Anterior cingulate cortex (tissue), 58 donors: ENCODE measurements around the gene SUN1.

ENCODE experiments used
- DNase-seq, 58 donors: peaks; one replicate each; lab custom pipeline; 2025; lab: John Stamatoyannopoulos, UW

Gene SUN1

DNA sequence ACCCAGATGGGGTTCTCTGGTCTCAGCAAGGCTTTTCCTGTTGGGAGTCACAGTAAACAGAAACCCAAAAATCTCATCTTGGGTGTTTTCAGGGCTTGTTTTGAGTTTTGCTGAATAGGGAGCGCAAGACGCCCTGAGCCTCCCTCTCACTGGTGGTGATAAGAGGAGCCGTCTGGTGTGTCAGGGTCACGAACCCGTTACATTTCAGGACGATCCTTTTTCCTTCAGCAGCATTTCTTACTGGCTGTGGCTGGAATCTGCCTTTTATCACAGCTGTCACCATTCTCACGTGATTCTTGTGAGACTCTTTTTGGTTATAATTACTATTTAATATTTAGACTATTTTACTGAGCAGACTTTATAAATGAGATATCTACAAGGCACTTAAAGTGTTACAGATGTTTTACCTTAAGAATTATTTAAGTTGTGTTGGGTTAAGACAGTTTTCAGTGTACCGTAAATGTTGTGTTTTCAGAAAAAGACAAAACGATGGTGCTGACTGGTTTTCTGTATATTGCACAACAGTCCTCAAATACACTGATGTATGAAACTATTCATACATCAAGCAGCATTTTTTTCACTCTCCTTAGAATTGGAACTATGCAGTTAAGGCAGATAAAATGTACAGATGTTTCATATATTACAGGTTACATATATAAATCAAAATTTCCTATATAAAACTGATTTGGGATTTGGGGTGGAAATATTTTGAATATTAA lies 41.9 kb downstream of the SUN1 start:
- no peak for DNase-seq

DNA sequence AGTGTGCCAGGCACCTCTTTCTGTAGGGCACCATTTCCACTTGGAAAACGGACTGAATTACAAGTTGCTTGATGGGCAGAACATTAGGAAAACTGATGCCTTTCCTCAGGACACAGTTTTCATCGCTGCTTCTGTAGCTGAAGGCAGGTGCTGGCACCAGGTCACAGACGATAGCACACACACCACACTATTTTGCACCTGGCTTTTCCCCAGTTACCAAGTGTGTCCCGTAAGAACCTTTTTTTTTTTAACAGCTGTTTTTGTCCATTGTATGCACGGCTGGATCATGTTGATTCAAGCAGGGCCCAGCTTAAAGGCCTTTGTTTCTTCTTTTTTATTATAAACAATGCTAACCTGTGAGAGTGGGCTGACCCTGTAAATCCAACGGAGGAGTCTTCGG lies 42.8 kb downstream of the SUN1 start:
- no peak for DNase-seq

DNA sequence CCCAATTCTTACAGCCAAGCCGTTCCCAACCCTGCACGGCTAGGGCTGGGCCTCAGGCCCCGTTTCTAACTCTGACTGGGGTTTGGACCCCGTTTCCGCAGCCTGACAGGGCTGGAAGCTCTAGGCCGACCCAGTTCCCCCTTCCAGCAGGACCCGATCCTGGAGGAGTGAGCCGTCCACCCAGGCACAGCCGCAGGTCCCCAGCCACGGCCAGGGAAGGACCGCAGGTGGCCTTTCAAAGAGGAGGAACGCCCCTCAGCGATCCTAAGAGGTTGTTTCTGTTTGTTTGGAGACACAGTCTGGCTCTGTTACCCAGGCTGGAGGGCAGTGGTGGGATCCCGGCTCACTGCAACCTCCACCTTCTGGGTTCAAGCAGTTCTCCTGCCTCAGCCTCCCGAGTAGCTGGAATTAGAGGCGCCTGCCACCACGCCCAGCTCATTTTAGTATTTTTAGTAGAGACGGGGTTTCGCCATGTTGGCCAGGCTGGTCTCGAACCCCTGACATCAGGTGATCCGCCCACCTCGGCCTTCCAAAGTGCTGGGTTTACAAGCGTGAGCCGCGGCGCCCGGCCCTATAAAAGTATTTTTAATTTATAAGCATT lies 43.3 kb downstream of the SUN1 start:
- peak in 5 of 58 donors; percentile 41 to 59 (median 49) for DNase-seq

DNA sequence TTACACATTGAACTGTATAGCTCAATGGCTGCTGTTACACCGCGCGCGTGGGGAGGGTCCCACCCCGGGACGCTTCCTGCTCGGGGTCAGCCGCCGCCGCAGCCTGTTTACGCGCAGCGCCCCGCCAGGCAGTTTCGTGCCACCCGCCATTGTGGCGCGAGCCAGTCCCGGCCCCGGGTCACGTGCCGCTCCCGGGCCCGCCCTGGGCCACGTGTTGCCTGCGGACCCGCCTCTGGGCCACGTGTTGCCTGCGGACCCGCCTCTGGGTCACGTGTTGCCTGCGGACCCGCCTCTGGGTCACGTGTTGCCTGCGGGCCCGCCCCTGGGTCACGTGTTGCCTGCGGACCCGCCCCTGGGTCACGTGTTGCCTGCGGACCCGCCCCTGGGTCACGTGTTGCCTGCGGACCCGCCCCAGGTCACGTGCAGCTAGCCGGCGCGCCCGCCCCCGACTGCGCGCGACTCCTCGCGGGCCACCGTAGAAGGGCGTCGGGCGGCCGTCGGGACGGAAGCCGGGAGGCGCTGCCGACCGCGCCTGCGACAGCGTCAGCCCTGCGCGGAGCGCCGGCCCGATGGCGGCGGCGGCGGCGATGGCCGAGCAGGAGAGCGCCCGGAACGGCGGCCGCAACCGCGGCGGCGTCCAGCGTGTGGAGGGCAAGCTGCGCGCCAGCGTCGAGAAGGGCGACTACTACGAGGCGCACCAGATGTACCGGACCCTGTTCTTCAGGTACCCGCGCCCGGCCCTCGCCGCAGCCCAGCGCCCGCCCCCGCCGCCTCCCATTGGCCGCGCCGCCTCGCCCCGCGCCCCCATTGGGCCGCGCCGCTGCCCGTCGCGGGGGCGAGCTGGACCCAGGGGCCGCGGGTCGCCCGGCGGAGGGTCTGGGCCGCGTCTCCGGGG lies 44.0 kb downstream of the SUN1 start, which contains the start of gene GET4:
TSS of gene GET4 (plus strand) at position 478 of the 895 bp plus-strand sequence. CDS start at position 570, 92 bp downstream.
- DNase-seq = peak; percentile 48 to 100 (median 97)

DNA sequence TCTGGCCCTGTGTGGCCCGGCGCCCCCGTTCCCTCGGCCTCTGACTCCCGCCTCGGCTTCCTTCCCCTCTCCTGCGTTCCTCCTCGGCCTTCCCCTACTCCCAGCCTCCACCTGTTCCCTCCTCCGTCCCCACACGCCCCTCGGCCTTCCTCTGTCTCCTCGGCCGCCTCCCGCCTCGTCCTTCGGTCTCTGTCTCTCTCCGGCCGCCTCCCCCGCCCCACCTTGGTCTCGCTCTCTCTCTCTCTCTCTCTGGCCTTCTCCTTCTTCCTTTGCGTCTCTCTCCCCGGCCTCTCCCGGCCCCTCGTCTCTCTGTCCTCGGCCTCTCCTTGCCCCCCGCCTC lies 44.7 kb downstream of the SUN1 start:
- DNase-seq = peak in 5 of 58 donors; percentile 55 to 78 (median 67)

DNA sequence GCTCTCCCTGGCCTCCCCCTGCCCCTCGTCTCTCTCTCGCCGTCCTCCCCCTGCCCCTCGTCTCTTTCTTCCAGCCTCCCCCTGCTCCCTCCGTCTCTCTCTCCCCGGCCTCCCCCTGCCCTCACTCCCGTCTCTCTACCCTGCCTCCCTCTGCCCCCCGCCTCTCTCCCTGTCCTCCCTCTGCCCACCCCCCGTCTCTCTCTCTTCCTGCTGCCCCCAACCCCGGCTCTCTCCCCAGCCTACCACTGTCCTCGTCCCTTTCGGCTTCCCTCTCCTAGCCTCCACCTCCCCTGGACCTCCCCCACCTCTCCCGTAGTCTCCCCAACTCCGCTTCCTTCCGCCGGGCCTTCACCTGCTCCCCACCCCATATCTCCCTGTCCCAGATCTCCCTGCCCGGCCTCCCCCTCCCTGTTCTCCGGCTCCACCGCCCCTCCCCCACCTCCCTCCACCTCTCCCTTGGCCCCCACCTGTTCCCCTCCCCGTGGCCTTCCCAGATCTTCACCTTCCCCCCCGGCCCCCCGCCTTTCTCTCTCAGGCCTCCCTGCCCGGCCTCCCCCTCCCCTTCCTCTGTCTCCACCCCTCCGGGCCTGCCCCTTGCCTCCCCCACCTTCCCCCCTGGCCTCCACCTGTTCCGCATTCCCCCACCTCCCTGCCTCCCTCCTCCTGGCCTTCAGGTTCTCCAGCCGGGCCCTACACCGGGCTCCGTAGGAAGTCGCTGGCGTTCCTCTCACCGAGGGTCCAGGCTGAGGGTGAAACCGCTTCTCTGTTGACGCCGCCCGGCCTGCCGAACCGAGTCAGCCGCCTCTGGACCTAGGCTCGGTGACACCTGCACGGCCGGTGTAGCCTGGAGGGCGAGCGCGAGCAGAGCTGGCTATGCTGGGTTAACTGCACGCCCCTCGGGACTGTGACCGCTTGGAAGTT lies 45.3 kb downstream of the SUN1 start:
- DNase-seq = no peak

DNA sequence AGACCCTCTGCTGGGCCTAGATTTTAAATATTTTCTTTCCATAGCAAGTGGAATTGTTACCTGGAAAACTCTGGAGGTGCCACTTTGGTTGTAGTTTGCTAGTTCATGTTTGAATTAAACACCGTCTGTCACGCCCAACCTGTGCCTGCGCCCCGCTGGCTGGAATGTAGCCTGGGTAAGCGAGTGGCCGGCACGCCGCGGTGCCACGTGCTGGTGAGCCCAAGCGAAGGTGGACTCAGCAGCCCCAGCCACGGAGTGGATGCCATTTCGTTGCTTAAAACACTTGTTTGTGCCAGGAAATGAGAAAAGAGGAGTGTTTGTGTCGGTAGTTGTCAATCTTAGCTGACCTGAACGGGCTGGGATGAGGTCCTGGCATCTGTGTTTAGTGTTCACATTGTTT lies 46.8 kb downstream of the SUN1 start:
- DNase-seq = no peak

DNA sequence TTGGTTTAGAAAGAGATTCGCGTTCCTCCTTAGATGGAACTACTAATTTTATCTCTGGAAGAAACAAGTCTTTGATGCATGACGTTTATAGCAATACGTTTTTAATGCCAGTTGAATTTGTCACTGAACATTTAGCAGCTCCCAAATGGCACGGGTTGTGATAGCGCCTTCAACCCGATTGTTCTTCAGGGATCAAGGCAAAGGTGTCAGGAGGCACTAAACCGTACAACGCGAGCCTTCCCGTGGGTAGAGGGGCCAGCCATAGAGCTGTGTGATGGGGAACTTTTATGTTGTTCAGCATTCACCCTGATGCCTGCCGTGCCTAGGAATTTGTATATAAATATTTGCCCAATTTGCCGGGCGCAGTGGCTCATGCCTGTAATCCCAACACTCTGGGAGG lies 47.4 kb downstream of the SUN1 start:
- no peak for DNase-seq

DNA sequence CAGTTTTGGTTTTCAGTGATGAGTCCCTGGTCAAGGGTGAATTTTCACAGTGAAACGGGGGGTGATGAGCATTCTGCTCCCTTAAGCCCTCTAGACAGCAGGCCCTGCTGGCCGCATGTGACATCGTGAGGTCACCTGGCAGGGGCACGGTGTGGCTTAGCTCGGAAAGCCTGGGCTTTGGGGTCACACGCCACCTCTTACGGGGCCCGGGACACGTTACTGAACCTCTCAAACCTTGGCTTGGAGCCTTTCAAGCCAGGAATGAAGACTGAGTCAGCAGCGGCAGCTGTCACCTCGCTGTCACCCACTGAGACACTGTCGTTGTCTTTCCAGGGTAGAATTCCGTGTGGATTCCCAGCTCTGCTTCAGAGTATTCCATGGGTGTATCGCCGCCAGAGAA lies 48.2 kb downstream of the SUN1 start:
- no peak for DNase-seq

DNA sequence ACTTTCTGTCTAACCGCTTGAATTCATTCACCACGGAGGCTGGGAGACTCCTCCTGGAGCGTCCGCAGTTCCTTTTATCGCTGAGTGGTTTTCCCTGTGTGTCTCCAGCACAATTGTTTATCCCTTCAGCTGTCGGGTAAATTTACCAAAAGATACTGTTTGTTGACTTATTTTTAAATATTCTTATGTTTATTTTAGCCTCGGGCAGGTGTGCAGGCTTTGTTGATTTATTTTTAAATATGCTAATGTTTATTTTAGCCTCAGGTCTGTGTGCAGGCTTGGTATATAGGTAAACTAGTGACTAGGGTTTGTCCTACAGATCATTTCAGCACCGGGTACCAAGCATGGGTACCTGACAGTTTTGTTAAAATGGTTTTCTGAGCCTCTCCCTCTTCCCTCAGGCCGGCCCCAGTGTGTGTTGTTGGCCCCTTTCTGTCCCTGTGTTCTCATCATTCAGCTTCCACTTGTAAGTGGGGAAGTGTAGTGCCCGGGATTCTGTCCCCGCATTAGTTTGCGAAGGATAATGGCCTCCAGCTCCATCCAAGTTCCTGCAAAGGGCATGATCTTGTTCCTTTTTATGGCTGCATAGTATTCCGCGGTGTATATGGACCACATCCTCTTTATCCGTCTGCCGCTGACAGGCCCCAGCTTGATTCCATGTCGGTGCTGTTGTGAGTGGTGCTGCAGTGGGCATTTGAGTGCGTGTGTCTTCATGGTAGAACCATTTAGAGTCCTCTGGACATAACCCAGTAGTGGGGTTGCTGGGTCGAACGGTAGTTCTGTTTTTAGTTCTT lies 49.4 kb downstream of the SUN1 start:
- DNase-seq = no peak

DNA sequence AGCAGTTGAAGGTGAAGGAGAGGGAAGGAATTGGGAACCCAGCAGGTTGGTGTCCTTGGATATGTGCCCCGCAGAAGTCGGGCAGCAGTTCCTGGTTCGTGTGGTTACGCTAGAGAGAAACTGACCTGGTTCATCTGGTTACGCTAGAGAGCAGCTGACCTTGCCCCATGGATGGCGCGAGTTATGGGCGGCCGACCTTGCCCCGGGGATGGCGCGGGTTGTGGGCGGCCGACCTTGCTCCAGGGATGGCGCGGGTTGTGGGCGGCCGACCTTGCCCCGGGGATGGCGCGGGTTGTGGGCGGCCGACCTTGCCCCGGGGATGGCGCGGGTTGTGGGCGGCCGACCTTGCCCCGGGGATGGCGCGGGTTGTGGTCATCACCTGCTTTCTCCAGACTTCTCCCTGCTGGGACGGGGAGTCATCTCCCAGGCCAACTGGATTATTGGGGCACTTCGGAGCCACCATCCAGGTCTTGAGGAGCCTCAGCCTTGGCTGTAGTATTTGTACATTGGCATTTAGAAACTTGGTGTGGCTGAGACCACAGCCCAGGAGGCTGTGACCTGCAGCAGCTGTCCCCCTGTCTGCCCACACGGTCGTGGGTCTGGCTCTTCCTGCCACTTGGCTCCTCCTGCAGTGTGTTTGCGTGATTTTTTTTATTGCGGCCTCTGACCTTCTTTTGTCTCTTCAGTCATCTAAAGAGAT lies 50.2 kb downstream of the SUN1 start:
- DNase-seq = no peak

DNA sequence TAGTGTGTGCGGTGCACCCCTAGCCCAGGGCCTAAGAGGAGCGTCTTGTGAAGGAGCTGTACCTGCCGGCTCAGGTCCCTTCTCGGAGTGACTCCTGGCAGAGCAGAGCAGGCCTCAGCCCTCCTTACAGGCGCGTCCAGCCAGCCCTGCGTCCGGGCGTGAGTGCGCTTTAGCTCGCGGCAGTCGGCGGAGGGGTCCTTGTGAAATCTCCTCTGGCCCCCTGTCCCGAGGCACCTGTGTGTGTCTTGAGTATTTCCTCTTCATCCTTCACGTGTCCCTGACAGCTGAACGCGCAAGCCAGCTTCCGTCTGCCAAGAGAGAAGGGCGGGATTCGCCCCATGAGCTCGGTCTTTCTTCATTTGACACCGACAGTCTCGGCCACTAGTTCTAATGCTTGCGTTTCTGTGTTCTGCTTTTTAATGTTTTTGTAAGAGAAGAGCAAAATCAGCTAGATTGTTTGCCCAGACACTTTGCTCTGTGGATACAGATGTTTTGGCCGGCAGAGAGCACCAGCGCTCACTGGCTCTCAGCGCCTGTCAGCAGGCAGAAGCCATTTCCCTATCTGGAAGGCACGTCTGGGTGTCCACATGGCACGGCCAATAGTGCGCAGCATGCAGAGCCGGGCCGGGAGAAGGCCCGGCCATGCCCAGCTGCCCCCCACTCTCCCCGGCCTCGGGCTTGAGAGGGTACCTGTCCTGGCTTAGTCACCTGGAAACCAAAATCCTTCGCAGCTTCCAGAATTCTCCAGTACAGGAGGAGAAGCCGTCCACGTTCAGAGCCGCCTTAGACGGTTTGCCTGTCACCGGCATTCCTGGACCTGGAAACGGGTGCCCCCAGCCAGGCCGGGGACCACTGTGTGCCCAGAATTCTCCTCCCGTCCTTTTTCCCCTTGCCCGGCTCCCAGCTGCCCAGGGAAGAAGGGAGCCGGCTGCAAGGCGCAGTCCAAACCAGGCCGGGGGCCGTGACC lies 51.1 kb downstream of the SUN1 start:
- peak in 4 of 58 donors; percentile 29 to 48 (median 37) for DNase-seq

DNA sequence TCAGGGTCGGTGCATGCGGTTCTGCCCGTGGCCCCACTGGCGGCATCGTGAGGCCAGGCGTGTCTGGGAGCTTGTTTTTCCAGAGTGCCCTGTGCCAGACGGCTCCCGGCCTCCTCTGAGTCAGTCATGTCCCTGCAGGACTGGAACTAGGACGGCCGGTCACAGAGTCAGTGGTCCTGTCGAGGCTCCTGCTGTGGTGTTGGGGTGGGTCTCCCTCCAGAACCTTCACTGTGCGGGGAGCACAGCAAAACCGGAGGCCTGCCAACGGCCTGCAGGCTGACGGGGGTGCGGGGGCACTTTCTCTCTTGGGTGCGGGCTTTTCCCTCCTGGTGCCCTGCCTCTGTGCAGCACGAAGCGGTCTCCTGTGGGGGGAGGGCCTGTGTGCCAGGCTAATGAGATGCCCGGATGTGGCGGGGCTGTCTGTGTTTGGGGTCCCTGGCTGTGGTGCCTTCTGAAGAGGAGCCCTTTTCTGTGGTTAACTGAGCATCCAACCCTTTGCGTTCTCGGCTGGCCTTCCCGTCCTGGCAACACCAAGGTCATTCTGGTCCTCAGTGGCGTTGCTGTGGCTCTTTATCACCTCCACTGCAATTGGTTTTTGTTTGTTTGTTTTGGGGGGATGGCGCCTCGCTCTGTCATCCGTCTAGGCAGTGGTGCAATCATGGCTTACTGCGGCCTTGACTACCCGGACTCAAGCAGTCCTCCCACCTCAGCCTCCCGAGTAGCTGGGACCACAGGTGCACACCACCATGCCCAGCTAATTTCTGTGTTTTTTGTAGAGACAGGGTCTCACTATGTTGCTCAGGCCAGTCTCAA lies 52.1 kb downstream of the SUN1 start:
- no peak for DNase-seq

DNA sequence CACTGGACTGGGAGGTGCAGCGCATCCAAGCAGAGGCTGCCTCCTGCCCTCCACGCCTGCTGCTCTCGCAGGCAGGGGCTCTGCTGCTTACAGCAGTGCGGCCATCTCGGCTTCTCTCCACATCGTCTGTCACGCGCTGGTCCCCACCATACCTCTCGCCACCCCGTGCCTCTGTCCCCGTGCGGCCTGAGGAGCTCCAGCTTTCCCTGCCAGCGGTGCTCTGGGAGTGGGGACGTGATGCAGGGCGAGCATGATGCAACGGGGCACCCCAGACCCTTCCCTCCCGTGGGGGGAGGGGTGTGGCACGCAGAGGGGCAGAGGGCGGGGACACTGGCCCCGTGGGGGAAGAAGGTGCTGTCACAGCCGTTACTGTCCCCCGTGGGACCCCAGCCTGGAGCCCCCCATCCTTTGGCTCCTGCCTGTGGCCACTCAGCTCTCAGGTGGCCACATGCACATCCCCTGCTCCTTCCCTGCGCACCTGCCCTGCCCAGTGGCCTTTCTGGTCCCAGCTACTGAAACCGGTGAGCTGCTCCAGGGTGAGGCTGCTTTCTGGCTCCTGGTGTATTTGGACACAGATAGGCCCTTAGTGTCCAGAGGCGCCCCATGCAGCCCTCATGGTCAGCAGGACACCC lies 53.1 kb downstream of the SUN1 start:
- no peak for DNase-seq

DNA sequence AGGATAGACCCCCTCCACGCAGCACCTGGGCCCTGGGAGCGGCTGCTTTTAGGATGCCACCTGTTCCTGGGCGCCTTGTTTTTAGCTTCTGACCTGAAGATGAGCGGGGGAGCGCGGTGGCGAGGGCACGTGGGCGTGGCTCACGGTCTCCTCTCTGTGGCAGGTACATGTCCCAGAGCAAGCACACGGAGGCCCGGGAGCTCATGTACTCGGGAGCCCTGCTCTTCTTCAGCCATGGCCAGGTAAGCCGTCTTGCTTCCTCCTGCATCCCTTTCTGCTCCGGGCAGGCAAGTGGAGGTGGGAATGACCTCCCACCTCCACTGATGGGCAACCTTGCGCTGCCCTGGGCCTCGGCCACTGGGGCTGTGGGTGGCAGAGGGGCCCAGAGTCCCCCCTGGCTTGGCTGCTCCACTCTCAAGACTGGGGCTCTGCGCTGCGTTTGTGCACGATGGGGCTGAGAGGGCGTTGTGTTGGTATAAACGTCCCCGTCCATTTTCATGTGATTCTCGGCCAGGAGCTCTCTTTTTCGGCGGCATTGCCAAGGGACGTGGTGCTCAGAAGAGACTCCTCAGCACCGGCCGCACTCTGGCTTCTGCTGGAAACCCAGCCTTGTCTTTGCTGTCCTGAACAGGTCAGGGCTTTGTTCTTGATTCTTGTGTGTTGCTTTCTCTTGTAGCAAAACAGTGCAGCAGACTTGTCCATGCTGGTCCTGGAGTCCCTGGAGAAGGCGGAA lies 53.8 kb downstream of the SUN1 start:
- DNase-seq = no peak
